Measurements from ENCODE around the gene MAJIN. TPM values are rescaled to one million over a fixed set of nuclear protein-coding genes. Genes with fewer than 3 reads are reported as not detected.

MAJIN gene
- polyA plus RNA-seq, 3 donors, result not detected

GRCh38 chr11:64947208-64947814 lies 24.6 kb downstream of the MAJIN start:
- peaks cover 3 to 4% of the 10 kb centered on the region in 2 donors for H3K27me3 ChIP-seq (ENCODE audit: control insufficient read depth in 2 of 2, insufficient read depth in 2 of 2, low read length in 2 of 2)
- no peaks in the 10 kb centered on the region for H3K9me3 ChIP-seq (replicated peaks in 1 of 2; ENCODE audit: control insufficient read depth in 1 of 2, insufficient read depth in 1 of 2, low read length in 2 of 2)
- peaks cover 0 to 1% (median 0%) of the 10 kb centered on the region in 7 donors for H3K9me3 Mint-ChIP-seq
- H2AFZ ChIP-seq (ENCODE audit: insufficient read depth, low read depth, low read length, poor library complexity, severe bottlenecking), result no peak overlapping the region
- no peaks in the 10 kb centered on the region for H3K4me1 ChIP-seq (ENCODE audit: control insufficient read depth in 1 of 2, insufficient read depth in 2 of 2, low read length in 2 of 2)
- peaks cover 12 to 26% (median 16%) of the 10 kb centered on the region in 3 donors for H3K27me3 Mint-ChIP-seq (ENCODE audit: low read depth in 3 of 3)
- TF ChIP-seq CTCF (IDR thresholded peaks at IDR 0.05), result no peak
- DNase-seq, result peak in 2 of 3 donors; percentile 5 to 24
- no peak overlapping the region for H3K27ac ChIP-seq (ENCODE audit: low read depth in 1 of 2, low read length in 2 of 2)
- H3K27ac Mint-ChIP-seq, result peak overlapping the region in 2 of 7 donors; percentile 45 to 75
- H3K4me1 Mint-ChIP-seq, result peaks cover 3% of the 10 kb centered on the region
- no peak overlapping the region for H3K9ac ChIP-seq (ENCODE audit: insufficient read depth, low read length, poor library complexity, severe bottlenecking)
- no peaks in the 10 kb centered on the region for H3K36me3 ChIP-seq (replicated peaks in 1 of 2; ENCODE audit: control insufficient read depth in 1 of 2, insufficient read depth in 2 of 2, low read length in 2 of 2)
- H3K4me3 ChIP-seq (replicated peaks in 1 of 3; ENCODE audit: low read depth in 2 of 3, low read length in 3 of 3), result no peak overlapping the region
- no peaks in the 10 kb centered on the region for H4K20me1 ChIP-seq (ENCODE audit: insufficient read depth, low read length)
- no peak overlapping the region for H3K4me2 ChIP-seq (replicated peaks; ENCODE audit: extremely low read depth, low read length, poor library complexity, severe bottlenecking)
- 77% methylated on average over 5 of the region's 5 CpGs for WGBS (ENCODE audit: insufficient coverage)
- H3K4me3 Mint-ChIP-seq, result no peak overlapping the region
- no peaks in the 10 kb centered on the region for H3K79me2 ChIP-seq (ENCODE audit: insufficient read depth, low read length)
- intact Hi-C loops (cut with micrococcal nuclease), result no loop called here
- H3K36me3 Mint-ChIP-seq, result no peaks in the 10 kb centered on the region

- no peaks in the 10 kb centered on the region for H3K9me3 Mint-ChIP-seq
- intact Hi-C loops (cut with micrococcal nuclease), result no loop called here
These were observed 35.4 kb downstream of the MAJIN start for GRCh38 chr11:64936539-64936938.

More at GRCh38 chr11:64936539-64936938, 35.4 kb downstream of the MAJIN start:
- Histone ChIP-seq H3K27me3 (ENCODE audit: control insufficient read depth in 2 of 2, insufficient read depth in 2 of 2, low read length in 2 of 2) (no peaks in the 10 kb centered on the region), H3K9ac (ENCODE audit: insufficient read depth, low read length, poor library complexity, severe bottlenecking) (no peak overlapping the region), H3K79me2 (ENCODE audit: insufficient read depth, low read length) (no peaks in the 10 kb centered on the region), H4K20me1 (ENCODE audit: insufficient read depth, low read length) (no peaks in the 10 kb centered on the region), H3K36me3 (replicated peaks in 1 of 2; ENCODE audit: control insufficient read depth in 1 of 2, insufficient read depth in 2 of 2, low read length in 2 of 2) (peaks cover 24 to 26% of the 10 kb centered on the region in 2 donors), H3K4me2 (replicated peaks; ENCODE audit: extremely low read depth, low read length, poor library complexity, severe bottlenecking) (no peak overlapping the region), H3K27ac (ENCODE audit: low read depth in 1 of 2, low read length in 2 of 2) (no peak overlapping the region), H3K9me3 (replicated peaks in 1 of 2; ENCODE audit: control insufficient read depth in 1 of 2, insufficient read depth in 1 of 2, low read length in 2 of 2) (no peaks in the 10 kb centered on the region), H2AFZ (ENCODE audit: insufficient read depth, low read depth, low read length, poor library complexity, severe bottlenecking) (no peak overlapping the region), H3K4me3 (replicated peaks in 1 of 3; ENCODE audit: low read depth in 2 of 3, low read length in 3 of 3) (no peak overlapping the region), H3K4me1 (ENCODE audit: control insufficient read depth in 1 of 2, insufficient read depth in 2 of 2, low read length in 2 of 2) (peaks cover 0 to 3% of the 10 kb centered on the region in 2 donors)
- Mint-ChIP-seq H3K36me3 (peaks cover 28 to 32% of the 10 kb centered on the region in 2 donors), H3K27ac (no peak overlapping the region), H3K4me3 (no peak overlapping the region), H3K27me3 (ENCODE audit: low read depth in 3 of 3) (peaks cover 4 to 17% (median 14%) of the 10 kb centered on the region in 3 donors), H3K4me1 (peaks cover 4% of the 10 kb centered on the region)
- no peak for DNase-seq
- TF ChIP-seq CTCF (IDR thresholded peaks at IDR 0.05), result no peak
- 90% methylated on average over 3 of the region's 4 CpGs for WGBS (ENCODE audit: insufficient coverage)
